ENCODE results near the gene RBMY1J.
"Not testable (repeated sequence)": the region's sequence is repeated elsewhere in the genome, so short reads cannot be mapped to it uniquely, and the experiment has no call there.

RBMY1J gene

DNA sequence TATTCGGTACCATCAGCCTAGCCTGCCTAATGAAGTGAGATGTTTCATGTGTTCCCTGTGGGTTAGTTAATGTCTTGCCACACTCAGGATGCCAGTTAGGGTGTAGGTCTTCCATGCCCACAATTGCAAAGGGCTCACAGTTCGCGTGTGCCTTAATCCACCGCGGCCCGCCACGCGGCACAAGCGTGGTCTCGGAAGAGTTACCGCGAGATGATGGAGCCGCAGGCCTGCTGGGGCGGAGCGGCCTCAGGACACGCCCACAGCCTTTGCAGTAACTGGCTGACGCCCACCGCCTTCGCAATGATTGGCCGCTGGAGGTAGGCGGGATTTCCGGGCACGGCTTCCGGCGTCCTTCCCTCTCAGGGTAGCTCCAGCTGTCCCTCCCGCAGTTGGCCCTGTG, at the start of gene RBMY1J:
TSS of gene RBMY1J (plus strand) at position 301 of the 400 bp plus-strand sequence. CDS start 2,038 bp downstream, outside the sequence.
- DNase-seq: not testable (repeated sequence)

DNA sequence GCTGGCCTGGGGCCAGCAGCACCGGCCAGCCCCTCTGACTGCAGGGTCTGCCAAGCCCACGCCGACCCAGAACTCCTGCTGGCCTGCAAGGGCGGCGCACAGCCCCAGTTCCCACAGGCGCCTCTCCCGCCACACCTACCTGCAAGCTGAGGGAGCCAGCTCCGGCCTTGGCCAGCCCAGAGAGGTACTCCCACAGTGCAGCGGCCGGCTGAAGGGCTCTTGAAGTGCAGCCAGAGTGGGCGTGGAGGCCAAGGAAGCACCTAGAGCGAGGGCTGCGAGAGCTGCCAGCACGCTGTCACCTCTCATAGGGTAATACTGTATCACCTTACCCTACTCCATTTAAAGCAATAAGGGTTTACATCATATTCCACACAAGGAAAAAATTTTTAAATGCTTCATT, 35.8 kb upstream of the RBMY1J start:
- DNase-seq: no peak

DNA sequence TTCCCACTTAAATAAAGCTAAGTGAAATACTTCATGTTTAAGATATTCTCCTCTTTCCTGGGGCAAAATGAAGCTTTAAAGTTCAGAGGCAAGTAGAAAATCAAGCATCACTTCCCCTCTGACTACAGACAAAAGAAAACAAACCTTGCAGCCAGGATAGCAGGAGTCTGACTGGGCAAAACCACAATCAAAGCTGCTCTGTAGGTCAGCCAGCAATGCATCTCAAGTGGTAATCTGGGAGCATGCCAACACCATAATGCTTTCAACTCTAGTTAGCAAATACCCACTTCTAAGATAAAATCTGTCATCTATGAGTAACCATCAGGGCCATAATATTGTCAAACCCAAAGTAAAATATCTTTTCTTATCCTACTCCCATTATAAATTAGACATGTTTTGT, 32.6 kb upstream of the RBMY1J start:
- DNase-seq: no peak

DNA sequence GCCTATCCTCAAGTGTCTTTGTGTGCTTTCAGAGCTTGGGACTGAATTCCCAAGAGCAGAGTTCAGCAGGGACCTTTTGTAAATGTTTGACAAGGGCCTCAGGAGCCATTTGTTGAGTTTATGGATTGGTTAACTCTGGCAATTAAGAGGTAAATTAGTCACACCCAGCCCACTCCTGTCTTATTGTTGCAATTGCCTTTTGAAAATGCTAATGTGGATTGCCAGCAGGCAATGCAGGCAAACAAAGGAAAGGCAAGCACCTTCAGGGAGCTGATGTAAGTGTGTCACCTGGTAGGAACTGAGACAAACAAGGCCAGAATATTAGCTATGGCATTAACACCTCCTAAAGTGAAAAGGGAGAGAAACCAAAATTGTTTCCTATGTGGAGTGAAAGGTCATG, 29.7 kb upstream of the RBMY1J start:
- no peak for DNase-seq

DNA sequence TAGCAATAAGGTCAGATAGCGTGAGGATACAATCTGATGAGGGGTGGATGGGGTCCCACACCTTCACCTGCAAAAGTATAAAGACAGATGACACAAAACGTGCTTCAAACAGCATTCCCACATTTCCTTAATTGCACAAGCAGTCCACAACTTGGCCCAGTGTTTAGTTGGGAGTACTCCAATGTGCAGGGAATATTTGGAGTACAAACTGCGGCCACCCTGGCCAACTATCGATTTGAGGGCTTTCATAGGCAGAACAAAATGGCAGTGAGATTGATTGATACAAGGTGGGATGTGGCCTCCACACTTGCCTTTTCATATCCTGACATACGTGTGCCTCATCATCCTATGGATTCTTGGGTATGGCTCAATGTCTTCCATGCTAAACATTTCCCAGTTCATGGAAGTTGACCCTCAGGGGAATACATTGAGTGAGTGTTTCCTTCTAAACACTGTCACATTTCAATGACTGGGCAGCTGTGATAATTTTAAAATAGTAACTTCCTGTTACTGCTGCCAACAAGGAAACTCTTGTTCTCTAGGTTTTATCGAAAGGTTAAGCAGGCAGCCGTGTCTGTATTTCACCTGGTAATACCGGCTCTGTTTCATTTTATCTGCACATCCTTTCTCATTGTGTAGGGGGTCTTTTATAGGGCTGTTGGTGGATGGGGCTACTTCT, 41.6 kb downstream of the RBMY1J start:
- not testable (repeated sequence) for DNase-seq

DNA sequence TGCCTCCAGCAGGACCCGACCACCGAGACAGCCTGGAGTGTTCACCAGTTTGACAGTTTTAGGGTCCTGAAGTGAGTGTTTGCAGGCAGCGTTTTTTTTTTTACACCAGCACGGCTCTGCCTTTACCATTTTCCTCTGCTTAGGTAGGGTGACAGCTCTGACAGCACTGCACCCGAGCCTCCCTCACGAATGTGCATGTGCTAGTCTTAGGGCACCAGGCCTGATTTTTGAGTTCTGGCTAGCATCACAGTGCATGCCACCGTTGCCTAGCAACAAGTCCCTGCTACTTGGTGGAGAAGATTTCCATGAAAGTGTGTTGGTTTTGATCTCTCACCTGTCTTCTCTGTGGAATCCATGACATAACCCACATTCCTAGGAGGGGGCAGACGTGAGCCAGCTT, 52.3 kb downstream of the RBMY1J start:
- not testable (repeated sequence) for DNase-seq

DNA sequence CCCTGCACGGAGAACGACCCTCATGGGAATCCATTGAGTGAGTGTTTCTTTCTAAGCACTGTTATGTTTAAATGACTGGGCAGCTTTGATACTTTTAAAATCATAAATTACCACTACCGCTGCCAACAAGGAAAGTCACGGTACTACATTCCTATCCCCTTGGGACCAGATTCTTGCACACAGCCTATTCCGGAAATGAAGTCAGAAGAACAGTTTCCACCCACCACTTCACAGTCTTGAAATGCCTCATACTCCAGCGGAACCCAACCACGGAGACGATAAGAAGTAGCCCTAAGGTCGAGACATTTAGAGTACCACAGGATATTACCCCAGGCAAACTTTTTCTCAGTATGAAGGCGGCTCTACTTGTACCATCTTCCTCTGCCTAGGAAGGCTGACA, 58.8 kb downstream of the RBMY1J start:
- not testable (repeated sequence) for DNase-seq
